HCT116 (cell line): ENCODE results near the gene EFCAB10. TPM values are rescaled to one million over a fixed set of nuclear protein-coding genes. Genes with fewer than 3 reads are reported as not detected.

Experiments
- ATAC-seq: fragments of 200-7000 bp; cut with Tn5 transposase; 2 replicates; pipeline ENCODE4 v1.9.1; 2020; ENCODE audit warnings: mild to moderate bottlenecking, moderate library complexity
- BruUV-seq: library from RNA; stranded (reverse); fragments of 400-500 nt; replicated peaks from 2 replicates; lab custom pipeline; 2021; lab: Mats Ljungman, UMichigan
- CTCF ChIA-PET: fragments of 300-600 bp; sonication (Branson Sonifier 250); formaldehyde crosslinking; loops from one replicate; lab custom pipeline; 2021; ENCODE audit warnings: antibody characterized with exemption; lab: Charles Lee
- POLR2A ChIA-PET: fragments of 300-600, 350-600 bp; sonication (Branson Sonifier 250); formaldehyde crosslinking; loops from one replicate; lab custom pipeline; 2021; ENCODE audit warnings: antibody characterized with exemption; lab: Charles Lee
- RAD21 ChIA-PET, 2 experiments: fragments of 300-600 bp; sonication (Branson Sonifier 250); formaldehyde crosslinking; loops; one replicate each; lab custom pipeline; 2023; ENCODE audit warnings: low total read pairs in 2 of 2; ENCODE audit not compliant: uncharacterized antibody in 2 of 2, unreplicated experiment in 2 of 2, low non-redundant PET in 1 of 2; lab: Charles Lee
- DNase-seq: peaks from one replicate; pipeline ENCODE4 v3.0.0-alpha.2; 2010; ENCODE audit warnings: low read depth, low spot score
- H2AFZ ChIP-seq: fragments of 200-600 bp; shearing (Covaris generic), sonication (generic); 2 replicates; pipeline ENCODE4 v1.6.1; 2017; ENCODE audit warnings: low read depth, mixed run types, mixed read lengths, antibody characterized with exemption, low read length; ENCODE audit not compliant: poor library complexity, severe bottlenecking
- H3K27ac ChIP-seq: 2 replicates; pipeline ENCODE4 v1.5.1; 2012; ENCODE audit warnings: low read depth, low read length
- H3K27me3 ChIP-seq: fragments of 200-600 bp; sonication (generic); 2 replicates; pipeline ENCODE4 v1.6.1; 2016; ENCODE audit warnings: mixed run types, low read length, mixed read lengths; ENCODE audit not compliant: insufficient read depth
- H3K36me3 ChIP-seq, 2 experiments: fragments of 200-500 bp in 1 of 2; fragments of 200-600 bp in 1 of 2; sonication (Bioruptor generic) in 1 of 2; sonication (generic) in 1 of 2; 2 replicates each; pipeline versions ENCODE4 v1.5.1 to v1.6.1; 2014 to 2016; ENCODE audit warnings: low read length in 2 of 2, inconsistent platforms in 1 of 2, mixed read lengths in 1 of 2, mixed run types in 1 of 2; ENCODE audit not compliant: insufficient read depth in 2 of 2, control insufficient read depth in 1 of 2
- H3K4me1 ChIP-seq, 2 experiments: fragments of 200-600 bp in 1 of 2; sonication (generic) in 1 of 2; 2 replicates each; pipeline versions ENCODE4 v1.5.1 to v1.6.1; 2012 to 2017; ENCODE audit warnings: low read length in 2 of 2, inconsistent platforms in 1 of 2, mild to moderate bottlenecking in 1 of 2, mixed read lengths in 1 of 2, mixed run types in 1 of 2, moderate library complexity in 1 of 2; ENCODE audit not compliant: insufficient read depth in 2 of 2, control insufficient read depth in 1 of 2
- H3K4me2 ChIP-seq: fragments of 200-600 bp; sonication (generic); 2 replicates; pipeline ENCODE4 v1.6.1; 2017; ENCODE audit warnings: mixed run types, low read length, mixed read lengths
- H3K4me3 ChIP-seq, 2 experiments: fragments of 200-600 bp in 1 of 2; sonication (generic) in 1 of 2; replicated peaks in 1 of 2; 2 replicates each; pipeline ENCODE4 v1.5.1; 2011 to 2016; ENCODE audit warnings: low read length in 2 of 2, control low read depth in 1 of 2, low read depth in 1 of 2, mild to moderate bottlenecking in 1 of 2, mixed read lengths in 1 of 2, mixed run types in 1 of 2
- H3K79me2 ChIP-seq: fragments of 200-600 bp; sonication (generic); 2 replicates; pipeline ENCODE4 v1.6.1; 2017; ENCODE audit warnings: mild to moderate bottlenecking, mixed run types, low read length, moderate library complexity, mixed read lengths; ENCODE audit not compliant: insufficient read depth
- H3K9ac ChIP-seq: fragments of 200-600 bp; sonication (generic); 2 replicates; pipeline ENCODE4 v1.6.1; 2016; ENCODE audit warnings: low read length, mixed read lengths
- H3K9me2 ChIP-seq: fragments of 200-600 bp; sonication (generic), shearing (Covaris generic); 2 replicates; pipeline ENCODE4 v1.6.1; 2017; ENCODE audit warnings: mixed run types, mild to moderate bottlenecking, moderate library complexity; ENCODE audit not compliant: insufficient read depth
- H3K9me3 ChIP-seq, 2 experiments: fragments of 200-500 bp in 1 of 2; fragments of 200-600 bp in 1 of 2; sonication (Bioruptor generic) in 1 of 2; sonication (generic) in 1 of 2; 2 replicates each; pipeline ENCODE4 v1.6.1; 2014 to 2017; ENCODE audit warnings: low read length in 2 of 2, mixed read lengths in 2 of 2, inconsistent platforms in 1 of 2, low read depth in 1 of 2, mild to moderate bottlenecking in 1 of 2, mixed run types in 1 of 2, moderate library complexity in 1 of 2; ENCODE audit not compliant: control insufficient read depth in 1 of 2, insufficient read depth in 1 of 2
- H4K20me1 ChIP-seq: fragments of 200-600 bp; sonication (generic), shearing (Covaris generic); 2 replicates; pipeline ENCODE4 v1.6.1; 2017; ENCODE audit warnings: mixed run types, mild to moderate bottlenecking, moderate library complexity; ENCODE audit not compliant: insufficient read depth
- CBX3 ChIP-seq: IDR thresholded peaks from 2 replicates; pipeline ENCODE4 v1.6.1; 2012; ENCODE audit warnings: low read depth
- CEBPB ChIP-seq: IDR thresholded peaks from 2 replicates; pipeline ENCODE4 v1.6.1; 2012; ENCODE audit warnings: low read depth
- EGR1 ChIP-seq: IDR thresholded peaks from 2 replicates; pipeline ENCODE4 v1.6.1; 2012; ENCODE audit warnings: low read depth
- ELF1 ChIP-seq: IDR thresholded peaks from 2 replicates; pipeline ENCODE4 v1.6.1; 2012; ENCODE audit warnings: low read depth, borderline replicate concordance
- EZH2 ChIP-seq: fragments of 200-600 bp; sonication (generic); IDR thresholded peaks from 2 replicates; pipeline ENCODE4 v1.6.1; 2017; ENCODE audit warnings: antibody characterized with exemption, mixed run types
- EZH2phosphoT487 ChIP-seq: fragments of 200-600 bp; IDR thresholded peaks from 2 replicates; pipeline ENCODE4 v1.6.1; 2018; ENCODE audit warnings: antibody characterized with exemption, borderline replicate concordance
- FOSL1 ChIP-seq: IDR thresholded peaks from 2 replicates; pipeline ENCODE4 v1.6.1; 2012; ENCODE audit warnings: low read depth
- POLR2A ChIP-seq: IDR thresholded peaks from 2 replicates; pipeline ENCODE4 v1.7.0; 2011; ENCODE audit warnings: borderline replicate concordance; ENCODE audit not compliant: insufficient read depth, insufficient read length; ENCODE audit errors: extremely low read depth
- POLR2AphosphoS5 ChIP-seq: IDR thresholded peaks from 2 replicates; pipeline ENCODE4 v1.6.1; 2011; ENCODE audit warnings: mild to moderate bottlenecking, low read depth, low read length, moderate library complexity
- RAD21 ChIP-seq: IDR thresholded peaks from 2 replicates; pipeline ENCODE4 v1.6.1; 2012; ENCODE audit warnings: low read depth, mild to moderate bottlenecking
- SP1 ChIP-seq: IDR thresholded peaks from 2 replicates; pipeline ENCODE4 v1.6.1; 2012; ENCODE audit warnings: low read depth
- SRF ChIP-seq: IDR thresholded peaks from 2 replicates; pipeline ENCODE4 v1.6.1; 2012; ENCODE audit warnings: low read depth
- TCF7L2 ChIP-seq: IDR thresholded peaks from 2 replicates; pipeline ENCODE4 v1.7.0; 2011; ENCODE audit warnings: borderline replicate concordance, inconsistent platforms; ENCODE audit not compliant: insufficient read depth, insufficient read length; ENCODE audit errors: extremely low read depth
- YY1 ChIP-seq: IDR thresholded peaks from 2 replicates; pipeline ENCODE4 v1.6.1; 2011; ENCODE audit warnings: low read length, low read depth, moderate library complexity, mild to moderate bottlenecking; ENCODE audit not compliant: insufficient replicate concordance; ENCODE audit errors: extremely low read depth
- ZFX ChIP-seq: fragments of 450-650 bp; IDR thresholded peaks from 2 replicates; pipeline ENCODE4 v1.6.1; 2017
- ZNF274 ChIP-seq: fragments of 200-500 bp; sonication (Bioruptor generic); IDR thresholded peaks from 2 replicates; pipeline ENCODE4 v1.6.1; 2014; ENCODE audit warnings: mild to moderate bottlenecking, low read depth, low read length, inconsistent platforms
- intact Hi-C: fragments of 100-400 bp; cut with micrococcal nuclease; formaldehyde crosslinking; loops from 2 replicates; pipeline ENCODE4 v1.10.0; 2022
- total RNA-seq: library from RNA; stranded (reverse); gene quantifications from one replicate; pipeline ENCODE4 v1.2.1, GENCODE V29; 2021; ENCODE audit not compliant: unreplicated experiment
- TF ChIP-seq, protein P1 (sequence below), 3 experiments: fragments of 200-600 bp in 1 of 3; sonication (generic) in 1 of 3; IDR thresholded peaks in 2 of 3; conservative IDR thresholded peaks in 1 of 3; 2 replicates each; pipeline ENCODE4 v1.5.1; 2012 to 2017; ENCODE audit warnings: low read depth in 2 of 3, low read length in 2 of 3, antibody characterized with exemption in 1 of 3, borderline replicate concordance in 1 of 3, control low read depth in 1 of 3, mild to moderate bottlenecking in 1 of 3, mixed read lengths in 1 of 3, mixed run types in 1 of 3, moderate library complexity in 1 of 3; ENCODE audit not compliant: insufficient read depth in 1 of 3
- TF ChIP-seq, protein P2 (sequence below): IDR thresholded peaks from 2 replicates; pipeline ENCODE4 v1.6.1; 2012; ENCODE audit warnings: low read depth
- TF ChIP-seq, protein P3 (sequence below): IDR thresholded peaks from 2 replicates; pipeline ENCODE4 v1.6.1; 2011; ENCODE audit warnings: mild to moderate bottlenecking, low read length, moderate library complexity; ENCODE audit not compliant: insufficient replicate concordance; ENCODE audit errors: extremely low read depth
- TF ChIP-seq, protein P4 (sequence below): IDR thresholded peaks from 2 replicates; pipeline ENCODE4 v1.6.1; 2012

EFCAB10 gene
- total RNA-seq, 1 experiment from 2014 or later, result 1.7 TPM

DNA sequence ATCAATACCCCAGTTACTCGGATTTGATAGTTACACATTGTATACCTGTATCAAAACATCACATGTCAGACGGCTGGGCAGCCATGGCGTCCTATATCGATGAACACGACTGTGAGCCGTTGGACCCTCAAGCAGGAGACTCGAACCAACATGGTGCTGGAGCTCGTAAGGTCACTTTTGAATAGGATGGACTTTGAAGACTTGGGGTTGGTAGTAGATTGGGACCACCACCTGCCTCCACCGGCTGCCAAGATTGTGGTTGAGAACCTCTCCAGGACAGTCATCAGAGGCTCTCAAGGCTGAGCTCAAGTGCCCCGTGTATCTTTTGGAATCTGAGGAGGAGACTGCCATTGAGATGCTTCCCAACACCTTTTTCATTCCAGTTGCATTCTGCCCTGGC lies 51.2 kb downstream of the EFCAB10 start:
- BruUV-seq, result no TSS peak
- TF ChIP-seq TCF7L2, result no peak
- no peak for TF ChIP-seq SP1
- TF ChIP-seq, protein P1, sequence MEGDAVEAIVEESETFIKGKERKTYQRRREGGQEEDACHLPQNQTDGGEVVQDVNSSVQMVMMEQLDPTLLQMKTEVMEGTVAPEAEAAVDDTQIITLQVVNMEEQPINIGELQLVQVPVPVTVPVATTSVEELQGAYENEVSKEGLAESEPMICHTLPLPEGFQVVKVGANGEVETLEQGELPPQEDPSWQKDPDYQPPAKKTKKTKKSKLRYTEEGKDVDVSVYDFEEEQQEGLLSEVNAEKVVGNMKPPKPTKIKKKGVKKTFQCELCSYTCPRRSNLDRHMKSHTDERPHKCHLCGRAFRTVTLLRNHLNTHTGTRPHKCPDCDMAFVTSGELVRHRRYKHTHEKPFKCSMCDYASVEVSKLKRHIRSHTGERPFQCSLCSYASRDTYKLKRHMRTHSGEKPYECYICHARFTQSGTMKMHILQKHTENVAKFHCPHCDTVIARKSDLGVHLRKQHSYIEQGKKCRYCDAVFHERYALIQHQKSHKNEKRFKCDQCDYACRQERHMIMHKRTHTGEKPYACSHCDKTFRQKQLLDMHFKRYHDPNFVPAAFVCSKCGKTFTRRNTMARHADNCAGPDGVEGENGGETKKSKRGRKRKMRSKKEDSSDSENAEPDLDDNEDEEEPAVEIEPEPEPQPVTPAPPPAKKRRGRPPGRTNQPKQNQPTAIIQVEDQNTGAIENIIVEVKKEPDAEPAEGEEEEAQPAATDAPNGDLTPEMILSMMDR (IDR thresholded peaks at IDR 0.05 in 2 of 3, conservative IDR thresholded peaks at IDR 0.05 in 1 of 3; ENCODE audit: borderline replicate concordance in 1 of 3, insufficient read depth in 1 of 3, low read depth in 2 of 3, low read length in 2 of 3), result no peak
- no peak for TF ChIP-seq CEBPB
- TF ChIP-seq POLR2A, result no peak
- TF ChIP-seq SRF, result no peak
- TF ChIP-seq RAD21, result no peak
- no peak for TF ChIP-seq CBX3
- no peak for TF ChIP-seq POLR2AphosphoS5
- no peak for TF ChIP-seq ELF1
- no peak for TF ChIP-seq EGR1
- no peak for TF ChIP-seq YY1
- TF ChIP-seq, protein P2, sequence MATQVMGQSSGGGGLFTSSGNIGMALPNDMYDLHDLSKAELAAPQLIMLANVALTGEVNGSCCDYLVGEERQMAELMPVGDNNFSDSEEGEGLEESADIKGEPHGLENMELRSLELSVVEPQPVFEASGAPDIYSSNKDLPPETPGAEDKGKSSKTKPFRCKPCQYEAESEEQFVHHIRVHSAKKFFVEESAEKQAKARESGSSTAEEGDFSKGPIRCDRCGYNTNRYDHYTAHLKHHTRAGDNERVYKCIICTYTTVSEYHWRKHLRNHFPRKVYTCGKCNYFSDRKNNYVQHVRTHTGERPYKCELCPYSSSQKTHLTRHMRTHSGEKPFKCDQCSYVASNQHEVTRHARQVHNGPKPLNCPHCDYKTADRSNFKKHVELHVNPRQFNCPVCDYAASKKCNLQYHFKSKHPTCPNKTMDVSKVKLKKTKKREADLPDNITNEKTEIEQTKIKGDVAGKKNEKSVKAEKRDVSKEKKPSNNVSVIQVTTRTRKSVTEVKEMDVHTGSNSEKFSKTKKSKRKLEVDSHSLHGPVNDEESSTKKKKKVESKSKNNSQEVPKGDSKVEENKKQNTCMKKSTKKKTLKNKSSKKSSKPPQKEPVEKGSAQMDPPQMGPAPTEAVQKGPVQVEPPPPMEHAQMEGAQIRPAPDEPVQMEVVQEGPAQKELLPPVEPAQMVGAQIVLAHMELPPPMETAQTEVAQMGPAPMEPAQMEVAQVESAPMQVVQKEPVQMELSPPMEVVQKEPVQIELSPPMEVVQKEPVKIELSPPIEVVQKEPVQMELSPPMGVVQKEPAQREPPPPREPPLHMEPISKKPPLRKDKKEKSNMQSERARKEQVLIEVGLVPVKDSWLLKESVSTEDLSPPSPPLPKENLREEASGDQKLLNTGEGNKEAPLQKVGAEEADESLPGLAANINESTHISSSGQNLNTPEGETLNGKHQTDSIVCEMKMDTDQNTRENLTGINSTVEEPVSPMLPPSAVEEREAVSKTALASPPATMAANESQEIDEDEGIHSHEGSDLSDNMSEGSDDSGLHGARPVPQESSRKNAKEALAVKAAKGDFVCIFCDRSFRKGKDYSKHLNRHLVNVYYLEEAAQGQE, result no peak
- TF ChIP-seq, protein P3, sequence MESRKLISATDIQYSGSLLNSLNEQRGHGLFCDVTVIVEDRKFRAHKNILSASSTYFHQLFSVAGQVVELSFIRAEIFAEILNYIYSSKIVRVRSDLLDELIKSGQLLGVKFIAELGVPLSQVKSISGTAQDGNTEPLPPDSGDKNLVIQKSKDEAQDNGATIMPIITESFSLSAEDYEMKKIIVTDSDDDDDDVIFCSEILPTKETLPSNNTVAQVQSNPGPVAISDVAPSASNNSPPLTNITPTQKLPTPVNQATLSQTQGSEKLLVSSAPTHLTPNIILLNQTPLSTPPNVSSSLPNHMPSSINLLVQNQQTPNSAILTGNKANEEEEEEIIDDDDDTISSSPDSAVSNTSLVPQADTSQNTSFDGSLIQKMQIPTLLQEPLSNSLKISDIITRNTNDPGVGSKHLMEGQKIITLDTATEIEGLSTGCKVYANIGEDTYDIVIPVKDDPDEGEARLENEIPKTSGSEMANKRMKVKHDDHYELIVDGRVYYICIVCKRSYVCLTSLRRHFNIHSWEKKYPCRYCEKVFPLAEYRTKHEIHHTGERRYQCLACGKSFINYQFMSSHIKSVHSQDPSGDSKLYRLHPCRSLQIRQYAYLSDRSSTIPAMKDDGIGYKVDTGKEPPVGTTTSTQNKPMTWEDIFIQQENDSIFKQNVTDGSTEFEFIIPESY, result no peak
- no peak for TF ChIP-seq FOSL1
- TF ChIP-seq EZH2, result no peak
- TF ChIP-seq ZFX, result no peak
- TF ChIP-seq ZNF274, result no peak
- TF ChIP-seq EZH2phosphoT487, result no peak
- TF ChIP-seq, protein P4, sequence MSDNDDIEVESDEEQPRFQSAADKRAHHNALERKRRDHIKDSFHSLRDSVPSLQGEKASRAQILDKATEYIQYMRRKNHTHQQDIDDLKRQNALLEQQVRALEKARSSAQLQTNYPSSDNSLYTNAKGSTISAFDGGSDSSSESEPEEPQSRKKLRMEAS, result no peak
- H3K4me3 ChIP-seq, result no peak overlapping the region
- H3K79me2 ChIP-seq, result peaks cover 29% of the 10 kb centered on the region
- peaks cover 7 to 14% of the 10 kb centered on the region in 2 experiments; a peak in 3 of 4 replicates for H3K4me1 ChIP-seq
- H3K9ac ChIP-seq, result no peak overlapping the region
- no peaks in the 10 kb centered on the region for H3K9me3 ChIP-seq
- H3K4me2 ChIP-seq, result no peak overlapping the region
- DNase-seq (no peak), ATAC-seq (no peak)
- ChIA-PET RAD21 (no interaction called here), POLR2A (no interaction called here), CTCF (no interaction called here)
- H3K36me3 ChIP-seq, result peaks cover 0 to 7% of the 10 kb centered on the region in 2 experiments; a peak in 1 of 4 replicates
- no peaks in the 10 kb centered on the region for H4K20me1 ChIP-seq
- intact Hi-C loops, result no loop called here
- H3K9me2 ChIP-seq, result no peaks in the 10 kb centered on the region
- H3K27me3 ChIP-seq, result no peaks in the 10 kb centered on the region
- H3K27ac ChIP-seq, result no peak overlapping the region
- no peak overlapping the region for H2AFZ ChIP-seq
